Activated naive CD4-positive, alpha-beta T cell treated with anti-CD3 and anti-CD28 coated beads, Interleukin-2, amount 50 U/mL, for 24 hours (primary cell): ENCODE measurements around the gene ABCC5.
"Not testable (repeated sequence)": the region's sequence is repeated elsewhere in the genome, so short reads cannot be mapped to it uniquely, and the experiment has no call there.

Experiments used
- H3K27ac Mint-ChIP-seq: one replicate; pipeline ENCODE4 v1.8.0; 2021; ENCODE audit warnings: mild to moderate bottlenecking, mixed read lengths
- H3K27me3 Mint-ChIP-seq: one replicate; pipeline ENCODE4 v1.8.0; 2021; ENCODE audit warnings: mixed read lengths
- H3K36me3 Mint-ChIP-seq: one replicate; pipeline ENCODE4 v1.8.0; 2021; ENCODE audit warnings: mixed read lengths
- H3K4me1 Mint-ChIP-seq: one replicate; pipeline ENCODE4 v1.8.0; 2021; ENCODE audit warnings: mixed read lengths
- H3K4me3 Mint-ChIP-seq: one replicate; pipeline ENCODE4 v1.8.0; 2021; ENCODE audit warnings: mild to moderate bottlenecking, mixed read lengths
- H3K9me3 Mint-ChIP-seq: one replicate; pipeline ENCODE4 v1.8.0; 2021; ENCODE audit warnings: mixed read lengths

Gene ABCC5

DNA sequence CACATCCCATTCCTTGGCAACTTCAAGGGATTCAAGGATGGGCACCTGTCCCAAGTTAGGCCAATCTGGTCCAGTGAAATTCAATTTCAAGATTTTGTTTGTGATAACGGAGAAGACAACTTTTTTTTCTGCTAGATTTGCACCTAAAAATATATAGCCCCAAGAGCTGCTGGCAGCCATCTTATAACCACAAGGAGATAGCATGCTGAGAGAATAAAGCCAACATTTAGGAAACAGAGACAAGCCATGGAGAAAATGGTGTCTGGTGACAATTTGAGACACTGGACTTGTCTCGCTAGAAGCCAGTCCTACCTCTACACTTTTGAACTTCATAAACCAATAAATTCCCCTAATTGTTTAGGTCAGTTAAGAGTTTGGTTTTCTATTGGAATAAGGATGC, 138.4 kb downstream of the ABCC5 start:
- Mint-ChIP-seq H3K36me3 (peaks cover 5% of the 10 kb centered on the region), H3K4me3 (no peak overlapping the region), H3K27ac (no peak overlapping the region), H3K9me3 (no peaks in the 10 kb centered on the region), H3K4me1 (peaks cover 69% of the 10 kb centered on the region), H3K27me3 (no peaks in the 10 kb centered on the region)

DNA sequence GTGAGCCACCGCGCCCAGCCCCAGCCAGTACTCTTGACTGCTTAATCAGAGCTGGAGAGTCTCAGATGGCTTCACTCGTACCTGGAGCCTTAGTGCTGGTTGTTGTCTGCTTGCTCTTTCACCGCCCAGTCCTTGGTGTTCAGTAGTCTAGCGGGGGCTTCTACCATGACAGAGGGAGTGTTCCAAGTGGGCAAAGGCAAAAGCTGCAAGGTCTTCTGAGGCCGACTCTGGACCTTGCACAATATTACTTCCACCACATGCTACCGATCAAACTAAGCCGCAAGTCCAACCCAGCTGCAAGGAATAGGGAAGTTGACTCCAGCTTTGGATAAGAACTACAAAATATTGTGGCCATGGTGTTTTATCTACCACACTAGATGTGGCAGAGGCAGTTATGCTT, 139.6 kb downstream of the ABCC5 start:
- H3K9me3 Mint-ChIP-seq: no peaks in the 10 kb centered on the region
- H3K4me1 Mint-ChIP-seq: peaks cover 65% of the 10 kb centered on the region
- no peak overlapping the region for H3K27ac Mint-ChIP-seq
- no peaks in the 10 kb centered on the region for H3K27me3 Mint-ChIP-seq
- H3K36me3 Mint-ChIP-seq: peaks cover 5% of the 10 kb centered on the region
- no peak overlapping the region for H3K4me3 Mint-ChIP-seq

DNA sequence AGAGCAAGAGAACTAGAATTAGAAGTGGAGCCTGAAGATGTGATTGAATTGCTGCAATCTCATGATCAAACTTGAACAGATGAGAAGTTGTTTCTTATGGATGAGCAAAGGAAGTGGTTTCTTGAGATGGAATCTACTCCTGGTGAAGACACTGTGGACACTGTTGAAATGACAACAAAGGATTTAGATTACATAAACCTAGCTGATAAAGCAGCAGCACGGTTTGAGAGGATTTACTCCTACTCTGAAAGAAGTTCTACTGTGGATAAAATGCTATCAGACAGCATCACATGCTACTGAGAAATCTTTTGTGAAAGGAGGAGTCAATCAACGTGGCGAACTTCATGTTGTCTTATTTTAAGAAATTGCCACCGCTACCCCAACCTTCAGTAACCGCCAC, 140.5 kb downstream of the ABCC5 start:
- H3K36me3 Mint-ChIP-seq, H3K27me3 Mint-ChIP-seq, H3K9me3 Mint-ChIP-seq, H3K4me3 Mint-ChIP-seq: not testable (repeated sequence)
- Mint-ChIP-seq H3K4me1 (peaks cover 65% of the 10 kb centered on the region), H3K27ac (peak overlapping the region; percentile 47)

DNA sequence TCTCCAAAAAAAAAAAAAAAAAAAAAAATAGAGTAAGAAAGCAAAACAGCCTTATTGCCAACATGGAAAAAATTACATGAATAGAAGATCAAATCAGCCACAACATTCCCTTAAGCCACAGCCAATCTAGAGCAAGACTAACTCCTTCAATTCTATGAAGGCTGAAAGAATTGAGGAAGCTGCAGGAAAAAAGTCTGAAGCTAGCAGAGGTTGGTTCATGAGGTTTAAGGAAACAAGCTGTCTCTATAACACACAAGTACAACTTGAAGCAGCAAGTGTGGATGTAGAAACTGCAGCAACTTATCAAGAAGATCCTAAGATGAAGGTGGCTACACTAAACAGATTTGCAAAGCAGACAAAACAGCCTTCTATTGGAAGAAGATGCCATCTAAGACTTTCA, 142.3 kb downstream of the ABCC5 start:
- Mint-ChIP-seq H3K4me1 (peaks cover 75% of the 10 kb centered on the region), H3K4me3 (no peak overlapping the region), H3K27me3 (no peaks in the 10 kb centered on the region), H3K36me3 (peaks cover 7% of the 10 kb centered on the region), H3K9me3 (no peaks in the 10 kb centered on the region), H3K27ac (no peak overlapping the region)

DNA sequence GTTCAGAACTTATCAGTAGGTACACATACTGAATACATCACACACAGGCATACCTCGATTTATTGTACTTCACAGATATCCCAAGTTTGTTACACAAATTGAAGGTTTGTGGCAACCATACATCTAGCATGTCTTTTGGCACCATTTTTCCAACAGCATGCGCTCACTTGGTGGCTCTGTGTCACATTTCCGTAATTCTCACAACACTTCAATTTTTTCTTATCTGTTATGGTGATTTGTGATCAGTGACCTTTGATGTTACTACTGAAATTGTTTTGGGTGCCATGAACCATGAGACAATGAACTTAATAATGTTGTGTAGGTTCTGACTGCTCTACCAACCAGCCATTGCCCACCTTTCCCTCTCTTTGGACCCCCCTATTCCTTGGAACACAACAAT, 143.8 kb downstream of the ABCC5 start:
- Mint-ChIP-seq H3K36me3 (peaks cover 4% of the 10 kb centered on the region), H3K27me3 (no peaks in the 10 kb centered on the region), H3K4me3 (no peak overlapping the region), H3K4me1 (peaks cover 69% of the 10 kb centered on the region), H3K27ac (no peak overlapping the region), H3K9me3 (no peaks in the 10 kb centered on the region)

DNA sequence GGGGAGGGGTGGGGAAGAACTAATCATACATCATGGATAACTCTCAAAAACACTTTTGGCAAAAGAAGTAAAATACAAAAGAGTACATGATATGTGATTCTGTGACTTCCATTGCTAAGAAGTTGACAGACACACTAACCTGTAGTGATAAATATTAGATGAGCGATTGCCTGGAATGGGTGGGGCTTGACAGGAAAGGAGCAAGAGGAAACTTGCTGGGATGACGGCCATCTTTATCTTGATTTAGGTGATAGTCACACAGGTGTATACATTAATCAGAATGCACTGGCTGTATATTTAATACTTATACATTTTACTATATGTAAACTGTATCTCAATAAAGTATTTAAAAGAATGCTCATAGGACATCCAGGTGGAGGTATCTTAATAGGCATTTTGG, 146.1 kb downstream of the ABCC5 start:
- Mint-ChIP-seq H3K27me3 (no peaks in the 10 kb centered on the region), H3K4me3 (no peak overlapping the region), H3K27ac (no peak overlapping the region), H3K9me3 (no peaks in the 10 kb centered on the region), H3K4me1 (peaks cover 51% of the 10 kb centered on the region), H3K36me3 (peaks cover 5% of the 10 kb centered on the region)

DNA sequence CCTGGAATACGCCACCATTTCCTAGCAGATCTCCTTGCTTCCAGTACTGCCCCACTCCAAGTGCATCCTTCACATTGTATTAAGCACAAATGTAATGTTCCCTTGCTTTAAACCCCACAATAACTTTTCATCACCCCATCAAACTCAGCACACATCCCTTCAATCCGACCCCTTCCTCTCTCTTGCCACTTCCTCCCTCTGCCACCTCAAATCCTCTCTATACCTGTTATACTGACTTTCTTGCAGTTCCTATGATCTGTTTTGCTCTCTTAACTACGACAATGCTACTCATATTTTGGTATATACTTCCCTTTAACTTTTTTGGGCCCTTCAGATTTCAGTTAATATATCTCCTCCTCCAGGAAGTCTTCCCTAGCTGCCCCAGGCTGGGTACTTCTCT, 147.1 kb downstream of the ABCC5 start:
- no peaks in the 10 kb centered on the region for H3K27me3 Mint-ChIP-seq
- no peaks in the 10 kb centered on the region for H3K9me3 Mint-ChIP-seq
- no peak overlapping the region for H3K4me3 Mint-ChIP-seq
- peaks cover 47% of the 10 kb centered on the region for H3K4me1 Mint-ChIP-seq
- H3K36me3 Mint-ChIP-seq: peaks cover 7% of the 10 kb centered on the region
- no peak overlapping the region for H3K27ac Mint-ChIP-seq
